ENCODE measurements around the gene SOWAHA.
"Not testable (repeated sequence)": the region's sequence is repeated elsewhere in the genome, so short reads cannot be mapped to it uniquely, and the experiment has no call there.

SOWAHA gene

DNA sequence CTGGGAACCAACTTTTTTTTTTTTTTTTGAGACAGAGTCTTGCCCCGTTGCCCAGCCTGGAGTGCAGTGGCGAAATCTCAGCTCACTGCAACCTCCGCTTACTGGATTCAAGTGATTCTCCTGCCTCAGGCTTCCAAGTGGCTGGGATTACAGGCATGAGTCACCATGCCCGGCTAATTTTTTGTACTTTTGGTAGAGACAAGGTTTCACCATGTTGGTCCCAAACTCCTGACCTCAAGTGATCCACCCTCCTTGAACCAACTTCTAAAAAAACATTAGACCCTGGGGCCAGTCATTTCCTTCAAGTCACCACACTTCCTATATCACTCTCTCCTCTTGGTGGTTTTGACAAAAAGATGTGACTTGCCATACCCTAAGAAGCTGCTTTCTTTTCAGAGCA lies 28.2 kb downstream of the SOWAHA start:
- in situ Hi-C loops (cut with MboI; ENCODE audit: low sequenced_read_pairs), result loop anchor here (25.0 kb wide), 1 partner anchor 454 kb away; no protein-coding TSS in a partner anchor

DNA sequence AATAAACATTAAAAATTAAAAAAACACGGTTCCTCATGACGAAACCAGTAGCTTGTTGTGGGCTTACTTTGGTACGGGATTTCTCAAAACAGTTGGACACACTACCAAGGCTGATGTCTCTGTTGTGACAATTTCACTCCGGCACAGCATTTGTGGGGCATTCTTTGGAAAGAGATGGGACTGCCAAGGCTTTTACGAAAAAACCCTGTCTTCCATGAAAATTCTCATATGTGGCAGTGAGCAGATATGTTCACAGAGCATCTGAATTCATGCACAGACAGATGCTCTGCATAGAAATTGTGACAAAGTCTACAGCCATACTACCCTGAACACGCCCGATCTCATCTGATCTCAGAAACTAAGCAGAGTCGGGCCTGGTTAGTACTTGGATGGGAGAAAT lies 35.2 kb downstream of the SOWAHA start:
- in situ Hi-C loops (cut with MboI; ENCODE audit: low sequenced_read_pairs), result loop anchor here (25.0 kb wide), 1 partner anchor 461 kb away; no protein-coding TSS in a partner anchor

DNA sequence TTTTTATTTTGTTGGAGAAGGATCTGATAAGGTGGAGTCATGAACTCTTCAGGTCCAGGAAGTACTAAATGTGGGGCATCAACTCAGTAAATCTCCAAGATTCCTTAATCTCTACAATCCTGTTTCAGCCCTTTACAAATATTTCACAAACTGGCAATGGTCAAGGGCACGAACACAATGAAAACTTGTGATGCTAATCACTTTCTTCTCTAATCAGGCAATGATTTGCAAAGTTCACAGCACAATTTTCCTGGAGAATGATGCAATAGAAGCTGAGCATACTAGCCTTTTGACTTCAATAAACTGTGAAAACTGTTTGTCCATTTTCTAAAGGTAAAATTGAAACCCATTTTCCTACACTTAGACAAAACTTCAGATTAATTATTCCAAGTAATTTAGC lies 36.2 kb downstream of the SOWAHA start:
- in situ Hi-C loops (cut with MboI; ENCODE audit: low sequenced_read_pairs), result loop anchor here (25.0 kb wide), 1 partner anchor 462 kb away; no protein-coding TSS in a partner anchor

DNA sequence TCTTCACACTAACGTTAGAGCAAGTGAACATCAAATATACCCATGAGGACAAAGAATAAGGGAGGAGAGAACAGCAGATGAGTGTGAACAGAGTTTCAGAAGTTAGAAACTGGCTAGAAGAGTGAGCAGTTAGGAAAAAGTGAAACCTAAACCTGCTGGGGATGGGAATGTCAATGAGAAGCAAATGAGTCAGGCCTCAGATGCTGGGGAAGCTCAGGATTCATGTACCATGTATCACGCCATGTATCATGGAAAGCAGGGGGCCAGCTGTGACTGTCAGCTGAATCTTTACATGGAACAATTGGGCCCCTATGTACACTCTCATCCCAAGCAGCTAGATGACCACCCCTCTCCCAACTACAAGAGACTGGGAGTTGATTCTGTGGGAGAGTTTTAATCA lies 37.0 kb downstream of the SOWAHA start:
- in situ Hi-C loops (cut with MboI; ENCODE audit: low sequenced_read_pairs), result no loop called here

DNA sequence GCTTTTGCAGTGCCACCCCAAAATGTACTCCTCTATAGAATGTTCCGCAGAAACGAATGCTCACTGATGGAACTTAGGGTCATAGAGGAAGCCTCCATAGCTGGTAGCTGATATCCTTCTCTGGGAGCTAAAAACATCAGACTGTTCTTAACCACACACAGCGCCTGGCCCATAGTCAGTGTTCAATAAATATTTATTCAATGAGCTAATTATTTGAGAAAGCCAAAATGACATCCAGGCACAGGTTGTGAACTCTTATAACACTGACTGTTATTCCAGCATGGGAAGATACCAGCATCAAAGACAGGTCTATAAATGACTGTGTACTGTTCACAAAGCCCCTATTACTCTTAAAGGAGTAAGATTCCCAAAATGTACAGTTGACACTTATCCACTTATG lies 40.2 kb downstream of the SOWAHA start:
- in situ Hi-C loops (cut with MboI; ENCODE audit: low sequenced_read_pairs), result no loop called here

DNA sequence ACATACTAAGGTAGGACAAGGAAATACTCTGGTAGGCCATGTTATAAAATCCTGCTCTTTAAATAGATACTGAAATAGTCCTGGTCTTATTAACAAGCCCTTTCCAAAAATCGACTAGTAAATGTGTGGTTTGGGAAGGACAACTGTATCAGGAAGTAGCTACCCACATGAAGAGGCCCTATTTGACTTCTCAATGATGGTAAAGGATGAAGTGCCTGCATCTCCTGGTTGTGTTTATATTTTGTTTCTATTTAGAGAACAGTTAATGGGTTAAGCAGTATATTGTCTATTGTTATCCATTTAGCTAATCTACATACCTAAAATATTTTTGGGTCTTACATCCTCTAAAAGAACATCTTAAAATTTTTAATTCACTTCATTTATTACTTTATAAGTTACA lies 40.7 kb downstream of the SOWAHA start:
- in situ Hi-C loops (cut with MboI; ENCODE audit: low sequenced_read_pairs), result no loop called here

DNA sequence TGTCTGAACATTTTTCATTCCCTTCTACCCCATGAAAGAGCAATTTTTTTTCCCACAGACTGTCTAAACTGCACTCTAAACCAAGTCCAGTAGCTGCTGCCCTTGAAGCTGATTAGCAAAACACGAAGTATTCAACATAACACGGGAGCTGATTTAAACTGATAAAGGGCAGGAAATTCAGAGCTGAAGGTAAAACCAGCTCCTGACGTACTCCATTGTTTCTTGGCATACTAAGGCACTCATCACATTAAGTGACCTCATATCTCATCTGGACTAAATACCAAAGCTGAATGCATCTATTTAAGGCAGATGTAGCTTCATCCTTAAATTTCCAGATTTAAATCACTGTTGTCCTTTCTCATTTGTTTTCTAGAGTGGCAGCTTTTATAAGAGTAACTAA lies 41.2 kb downstream of the SOWAHA start:
- in situ Hi-C loops (cut with MboI; ENCODE audit: low sequenced_read_pairs), result no loop called here

DNA sequence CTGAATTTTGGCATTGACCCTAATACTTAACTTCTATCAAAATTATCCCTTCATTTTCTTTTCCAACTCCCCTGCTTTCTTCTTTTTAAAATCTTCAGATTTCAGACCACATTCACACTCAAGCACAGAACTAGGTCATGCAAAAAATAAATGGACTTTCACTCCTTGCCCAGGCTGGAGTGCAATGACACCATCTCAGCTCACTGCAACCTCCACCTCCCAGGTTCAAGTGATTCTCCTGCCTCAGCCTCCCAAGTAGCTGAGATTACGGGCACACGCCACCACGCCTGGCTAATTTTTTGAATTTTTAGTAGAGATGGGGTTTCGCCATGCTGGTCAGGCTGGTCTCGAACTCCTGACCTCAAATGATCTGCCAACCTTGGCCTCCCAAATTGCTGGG lies 41.9 kb downstream of the SOWAHA start:
- in situ Hi-C loops (cut with MboI; ENCODE audit: low sequenced_read_pairs), result not testable (repeated sequence)

DNA sequence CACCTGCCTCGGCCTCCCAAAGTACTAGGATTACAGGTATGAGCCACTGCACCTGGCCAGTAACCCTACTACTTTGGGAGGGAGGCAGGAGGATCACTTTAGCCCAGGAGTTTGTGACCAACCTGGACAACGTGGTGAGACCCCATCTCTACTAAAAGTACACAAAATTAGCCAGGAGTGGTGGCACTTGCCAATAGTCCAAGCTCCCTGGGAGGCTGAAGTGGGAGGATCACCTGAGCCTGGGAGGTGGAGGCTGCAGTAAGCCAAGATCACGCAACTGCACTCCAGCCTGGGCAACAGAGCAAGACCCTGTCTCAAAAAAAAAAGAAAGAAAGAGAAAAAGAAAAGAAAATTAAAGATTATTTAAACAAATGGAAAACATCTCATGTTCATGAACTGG lies 42.9 kb downstream of the SOWAHA start:
- in situ Hi-C loops (cut with MboI; ENCODE audit: low sequenced_read_pairs), result no loop called here

DNA sequence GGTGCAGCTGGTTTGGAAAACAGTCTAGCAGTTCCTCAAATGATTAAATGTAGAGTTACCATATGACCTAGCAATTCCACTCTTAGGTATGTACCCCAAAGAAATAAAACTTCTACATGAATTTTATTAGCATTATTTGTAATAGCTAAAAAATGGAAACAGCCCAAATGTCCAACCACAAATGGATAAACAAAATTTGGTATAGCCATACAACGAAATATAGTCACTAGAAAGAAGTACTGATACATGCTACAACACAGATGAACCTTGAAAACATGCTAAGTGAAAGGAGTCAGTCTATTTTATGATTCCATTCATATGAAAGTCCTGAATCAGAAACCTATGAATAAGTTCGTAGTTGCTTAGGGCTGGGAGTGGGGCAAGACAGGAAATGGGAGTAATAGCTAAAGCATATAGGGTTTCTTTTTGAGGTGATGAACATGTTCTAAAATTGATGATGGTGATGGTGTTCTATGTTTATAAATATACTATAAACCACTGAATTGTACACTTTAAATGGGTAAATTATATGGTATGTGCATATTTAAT lies 46.9 kb downstream of the SOWAHA start:
- in situ Hi-C loops (cut with MboI; ENCODE audit: low sequenced_read_pairs), result no loop called here

DNA sequence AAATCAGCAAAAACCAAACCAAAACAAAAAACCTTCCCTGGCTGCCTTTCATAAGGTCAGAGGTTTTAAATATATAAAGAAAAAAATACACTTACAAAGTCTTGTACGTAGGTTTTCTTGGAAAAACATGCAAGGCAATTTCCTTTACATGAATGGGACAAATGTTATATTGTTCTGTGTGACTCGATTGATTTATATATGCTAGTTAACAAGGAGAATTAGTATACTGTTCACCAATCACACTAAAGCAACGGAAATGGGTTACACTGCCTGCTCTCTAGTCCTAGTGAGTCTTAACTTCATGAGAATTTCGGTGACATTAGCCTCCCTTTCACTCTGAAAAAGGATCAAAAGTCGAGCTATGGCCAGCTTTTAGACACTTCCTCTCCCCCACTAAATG lies 47.6 kb downstream of the SOWAHA start:
- in situ Hi-C loops (cut with MboI; ENCODE audit: low sequenced_read_pairs), result no loop called here

DNA sequence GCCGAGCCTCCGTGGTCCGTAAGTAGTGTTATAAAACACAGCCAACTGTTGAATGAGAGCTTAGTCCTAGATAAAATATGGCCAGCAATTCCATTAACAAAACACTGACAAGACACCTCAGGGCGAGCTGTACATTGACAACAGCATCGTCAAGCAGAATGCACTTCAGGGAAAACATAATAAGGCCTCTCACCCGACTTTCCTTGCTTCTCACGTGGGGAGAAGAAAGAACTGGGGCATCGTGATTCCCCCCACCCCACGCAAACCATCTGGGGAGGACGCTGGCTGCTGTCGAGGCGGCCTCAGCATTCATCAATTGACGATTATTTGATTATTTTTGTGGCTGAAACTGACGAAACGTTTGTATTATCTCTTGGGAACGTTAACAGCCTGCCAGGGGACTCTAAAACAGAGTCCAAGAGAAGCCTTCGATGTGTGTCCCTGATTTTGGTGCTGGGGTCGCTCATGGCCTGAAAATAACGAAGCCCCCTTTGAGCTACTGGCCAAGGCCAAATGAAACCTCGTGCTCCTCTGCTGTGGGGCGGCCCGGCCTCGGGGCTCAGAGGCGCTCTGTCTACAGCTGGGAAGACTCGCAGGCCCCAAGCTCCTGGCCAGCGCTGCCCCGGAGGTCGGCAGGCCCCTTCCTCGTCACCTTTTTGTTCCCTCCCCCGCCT lies 52.7 kb downstream of the SOWAHA start:
- in situ Hi-C loops (cut with MboI; ENCODE audit: low sequenced_read_pairs), result no loop called here
